Stimulated activated CD8-positive, alpha-beta memory T cell treated with anti-CD3 and anti-CD28 coated beads, Interleukin-4, amount 100 ng/mL, for 4 hours (primary cell): ENCODE measurements around the gene RIC3.
"Not testable (repeated sequence)": the region's sequence is repeated elsewhere in the genome, so short reads cannot be mapped to it uniquely, and the experiment has no call there.

Source experiments
- DNase-seq, 2 donors: peaks; one replicate each; pipeline ENCODE4 v3.0.0-alpha.2; 2020; ENCODE audit warnings: low read depth in 2 of 2, low spot score in 1 of 2

Gene RIC3

GRCh38 chr11:8190431-8190830 is 21.6 kb upstream of the RIC3 start:
- no peak for DNase-seq

GRCh38 chr11:8186429-8186828 is 17.6 kb upstream of the RIC3 start:
- DNase-seq, result no peak

- DNase-seq, result no peak
Measured at GRCh38 chr11:8183111-8183510, 14.3 kb upstream of the RIC3 start.

GRCh38 chr11:8180469-8180868 is 11.6 kb upstream of the RIC3 start:
- no peak for DNase-seq

GRCh38 chr11:8178297-8178696 is 9.5 kb upstream of the RIC3 start:
- no peak for DNase-seq

GRCh38 chr11:8177136-8177535 is 8.3 kb upstream of the RIC3 start:
- DNase-seq, result no peak

- DNase-seq, result no peak
Measured at GRCh38 chr11:8167796-8168195, 1.0 kb downstream of the RIC3 start.

- DNase-seq, result no peak
Measured at GRCh38 chr11:8164746-8165145, 4.1 kb downstream of the RIC3 start.

- not testable (repeated sequence) for DNase-seq
Measured at GRCh38 chr11:8161627-8162304, 7.1 kb downstream of the RIC3 start.

- DNase-seq, result no peak
Measured at GRCh38 chr11:8156877-8157276, 11.9 kb downstream of the RIC3 start.

GRCh38 chr11:8149726-8150125 is 19.1 kb downstream of the RIC3 start:
- no peak for DNase-seq

GRCh38 chr11:8138526-8138925 is 30.3 kb downstream of the RIC3 start:
- DNase-seq, result no peak

- no peak for DNase-seq
Measured at GRCh38 chr11:8127447-8127846, 41.4 kb downstream of the RIC3 start.

- no peak for DNase-seq
Measured at GRCh38 chr11:8126649-8127289, 42.1 kb downstream of the RIC3 start.

- DNase-seq, result no peak
Measured at GRCh38 chr11:8122173-8122764, 46.6 kb downstream of the RIC3 start.

GRCh38 chr11:8111636-8112035 is 57.2 kb downstream of the RIC3 start:
- DNase-seq, result no peak

GRCh38 chr11:8110396-8110795 is 58.4 kb downstream of the RIC3 start:
- no peak for DNase-seq

GRCh38 chr11:8109675-8110074 is 59.1 kb downstream of the RIC3 start:
- DNase-seq, result no peak

- DNase-seq, result no peak
Measured at GRCh38 chr11:8108421-8108820, 60.4 kb downstream of the RIC3 start.

GRCh38 chr11:8107642-8108041 is 61.2 kb downstream of the RIC3 start:
- DNase-seq, result no peak

GRCh38 chr11:8106679-8107078 is 62.1 kb downstream of the RIC3 start:
- DNase-seq, result no peak

- DNase-seq, result no peak
Measured at GRCh38 chr11:8105666-8106065, 63.2 kb downstream of the RIC3 start.

- no peak for DNase-seq
Measured at GRCh38 chr11:8105133-8105532, 63.7 kb downstream of the RIC3 start.
